HepG2 (cell line): ENCODE measurements around the gene ANO9. TPM values are rescaled to one million over a fixed set of nuclear protein-coding genes. Genes with fewer than 3 reads are reported as not detected.
"Not testable (repeated sequence)": the region's sequence is repeated elsewhere in the genome, so short reads cannot be mapped to it uniquely, and the experiment has no call there.

ENCODE experiments used
- ATAC-seq: fragments of 200-7000 bp; cut with Tn5 transposase; 3 replicates; pipeline ENCODE4 v1.9.1; 2020; ENCODE audit warnings: mild to moderate bottlenecking, moderate library complexity
- BruUV-seq: library from RNA; stranded (reverse); fragments of 400-500 nt; replicated peaks from 2 replicates; lab custom pipeline; 2021; lab: Mats Ljungman, UMichigan
- CTCF ChIA-PET: fragments of 300-600 bp; formaldehyde crosslinking; extraction: SDS; loops from one replicate; lab custom pipeline; 2021; ENCODE audit warnings: low total read pairs, inconsistent platforms, low intra/inter-chr PET ratio; lab: Yijun Ruan, JAX
- POLR2A ChIA-PET: fragments of 350-600 bp; sonication (Branson Sonifier 250); formaldehyde crosslinking; loops from one replicate; lab custom pipeline; 2020; ENCODE audit warnings: antibody characterized with exemption, inconsistent platforms; lab: Yijun Ruan, JAX
- DNase-seq: peaks from one replicate; pipeline ENCODE4 v3.0.0-alpha.2; 2015; ENCODE audit warnings: low spot score
- FAIRE-seq: peaks from 3 replicates; lab custom pipeline; 2011; peaks lifted over from hg19 to GRCh38; lab: Jason Lieb, UNC
- H2AFZ ChIP-seq: one replicate; pipeline ENCODE4 v1.6.1; 2011; ENCODE audit warnings: low read length, inconsistent platforms
- H3K27ac ChIP-seq: fragments of 300-600 bp; 3 replicates; pipeline ENCODE4 v1.8.0; 2011; ENCODE audit warnings: mixed run types, mild to moderate bottlenecking, mixed read lengths, low read length, inconsistent platforms; ENCODE audit not compliant: insufficient read depth; ENCODE audit errors: extremely low read length
- H3K27me3 ChIP-seq, 2 experiments: fragments of 200-600 bp in 1 of 2; 2 replicates in 1 of 2; 3 replicates in 1 of 2; pipeline versions ENCODE4 v1.6.0 to v1.8.0; 2011; ENCODE audit warnings: low read length in 2 of 2, mild to moderate bottlenecking in 2 of 2, moderate library complexity in 2 of 2, inconsistent platforms in 1 of 2; ENCODE audit not compliant: insufficient read depth in 2 of 2, control insufficient read depth in 1 of 2
- H3K36me3 ChIP-seq, 2 experiments: fragments of 200-600 bp in 1 of 2; replicated peaks in 1 of 2; 2 replicates in 1 of 2; 3 replicates in 1 of 2; pipeline versions ENCODE4 v1.5.1 to v1.8.0; 2011; ENCODE audit warnings: low read length in 2 of 2, inconsistent platforms in 1 of 2; ENCODE audit not compliant: insufficient read depth in 2 of 2, control insufficient read depth in 1 of 2
- H3K4me1 ChIP-seq: 2 replicates; pipeline ENCODE4 v1.5.1; 2012; ENCODE audit warnings: low read length, inconsistent platforms; ENCODE audit not compliant: insufficient read depth
- H3K4me2 ChIP-seq: 2 replicates; pipeline ENCODE4 v1.6.0; 2011; ENCODE audit warnings: low read depth, low read length, inconsistent platforms
- H3K4me3 ChIP-seq, 3 experiments: fragments of 200-600 bp in 1 of 3; sonication (generic), shearing (Covaris generic) in 1 of 3; replicated peaks in 1 of 3; 2 replicates each; pipeline ENCODE4 v1.5.1; 2011 to 2016; ENCODE audit warnings: low read length in 3 of 3, inconsistent platforms in 2 of 3, low read depth in 2 of 3, mild to moderate bottlenecking in 2 of 3, control low read depth in 1 of 3, mixed read lengths in 1 of 3; ENCODE audit not compliant: insufficient read depth in 1 of 3
- H3K79me2 ChIP-seq: one replicate; pipeline ENCODE4 v1.6.1; 2011; ENCODE audit warnings: low read length, inconsistent platforms; ENCODE audit not compliant: insufficient read depth
- H3K9ac ChIP-seq: 2 replicates; pipeline ENCODE4 v1.6.0; 2011; ENCODE audit warnings: mild to moderate bottlenecking, low read depth, low read length, inconsistent platforms; ENCODE audit not compliant: insufficient read depth
- H3K9me3 ChIP-seq: 2 replicates; pipeline ENCODE4 v1.5.1; 2012; ENCODE audit warnings: mild to moderate bottlenecking, low read length
- H4K20me1 ChIP-seq: 2 replicates; pipeline ENCODE4 v1.6.0; 2011; ENCODE audit warnings: inconsistent platforms, mild to moderate bottlenecking, low read length, moderate library complexity; ENCODE audit not compliant: insufficient read depth
- PHF20 ChIP-seq: sonication (generic); formaldehyde crosslinking; IDR thresholded peaks from 2 replicates; pipeline ENCODE4 v1.5.0; 2020; ENCODE audit warnings: mild to moderate bottlenecking, missing genetic modification reagents
- PITX1 ChIP-seq: sonication (generic); formaldehyde crosslinking; IDR thresholded peaks from 2 replicates; pipeline ENCODE4 v1.5.1; 2020; ENCODE audit warnings: mild to moderate bottlenecking, missing genetic modification reagents
- ZBTB40 ChIP-seq, 2 experiments: fragments of 450-650 bp in 1 of 2; sonication (generic) in 1 of 2; formaldehyde crosslinking in 1 of 2; IDR thresholded peaks; 2 replicates each; pipeline versions ENCODE4 v1.6.1 to v1.8.0; 2016 to 2022; ENCODE audit warnings: antibody characterized with exemption in 1 of 2, mild to moderate bottlenecking in 1 of 2, missing genetic modification reagents in 1 of 2
- ZFP36L1 ChIP-seq: sonication (generic); formaldehyde crosslinking; IDR thresholded peaks from 2 replicates; pipeline ENCODE4 v1.8.0; 2022; ENCODE audit warnings: mild to moderate bottlenecking, missing genetic modification reagents, moderate library complexity
- ZMYM3 ChIP-seq: sonication (generic); formaldehyde crosslinking; IDR thresholded peaks from 2 replicates; pipeline ENCODE4 v1.5.1; 2020; ENCODE audit warnings: mild to moderate bottlenecking, missing genetic modification reagents
- ZNF263 ChIP-seq: sonication (generic); formaldehyde crosslinking; IDR thresholded peaks from 2 replicates; pipeline ENCODE4 v1.4.0; 2020; ENCODE audit warnings: missing genetic modification reagents
- ZNF329 ChIP-seq: sonication (generic); formaldehyde crosslinking; IDR thresholded peaks from 2 replicates; pipeline ENCODE4 v1.9.0; 2021; ENCODE audit warnings: low read depth, mild to moderate bottlenecking, missing genetic modification reagents
- ZNF383 ChIP-seq: sonication (generic); formaldehyde crosslinking; IDR thresholded peaks from 2 replicates; pipeline ENCODE4 v1.4.0; 2020; ENCODE audit warnings: missing genetic modification reagents, mild to moderate bottlenecking, borderline replicate concordance
- ZNF564 ChIP-seq: sonication (generic); formaldehyde crosslinking; IDR thresholded peaks from 2 replicates; pipeline ENCODE4 v1.8.1; 2023; ENCODE audit warnings: mild to moderate bottlenecking, missing genetic modification reagents
- ZSCAN22 ChIP-seq: sonication (generic); formaldehyde crosslinking; IDR thresholded peaks from 2 replicates; pipeline ENCODE4 v1.4.0; 2020; ENCODE audit warnings: mild to moderate bottlenecking, missing genetic modification reagents
- WGBS: methylation state at CpG from one replicate; pipeline ENCODE4 v1.1.6; 2017; ENCODE audit warnings: low lambda C conversion rate; 5-methylcytosine and 5-hydroxymethylcytosine counted together
- in situ Hi-C: cut with HindIII; loops from 2 replicates; pipeline ENCODE4 v1.10.0; 2017; ENCODE audit warnings: low pct_unique_long_range_greater_than_20kb; ENCODE audit not compliant: extremely low pct_ligation_motif_present
- intact Hi-C: fragments of 100-400 bp; cut with micrococcal nuclease; formaldehyde crosslinking; loops from one replicate; pipeline ENCODE4 v1.10.0; 2022; ENCODE audit not compliant: unreplicated experiment
- polyA plus RNA-seq, 8 experiments: library from polyadenylated mRNA; depleted of rRNA in 3 of 8; stranded (reverse) in 7 of 8; unstranded in 1 of 8; fragments of >200 nt; fragmentation: Illumina TruSeq in 4 of 8; extraction: Trizol in 4 of 8; gene quantifications; 2 replicates each; pipeline versions ENCODE4 v1.2.1 to v1.2.3, GENCODE V29; 2011 to 2016; ENCODE audit warnings: low read depth in 4 of 8, missing spikeins in 1 of 8, mixed read lengths in 1 of 8; ENCODE audit not compliant: insufficient read depth in 1 of 8
- total RNA-seq, 5 experiments: library from RNA; depleted of rRNA; stranded (reverse); fragments of >200 nt; fragmentation: Illumina TruSeq; extraction: Trizol; gene quantifications; 2 replicates each; pipeline ENCODE4 v1.2.3, GENCODE V29; 2016; ENCODE audit warnings: low read depth in 1 of 5

ANO9 gene
- total and polyA plus RNA-seq, 2 of the 13 experiments (the other 11 are each of a cell fraction or from before 2014, with no cell fraction given) = 8.9 to 14.3 TPM

- CTCF ChIA-PET = interaction anchor here (1.1 kb wide), 1 partner anchor 49 kb away, joined by 5 read pairs; no protein-coding TSS in a partner anchor
Observed at GRCh38 chr11:469026-469683, 27.3 kb upstream of the ANO9 start.

GRCh38 chr11:468493-468892 lies 26.7 kb upstream of the ANO9 start:
- Histone ChIP-seq H3K36me3 (peaks cover 2 to 15% of the 10 kb centered on the region in 2 experiments), H3K27me3 (no peaks in the 10 kb centered on the region), H3K9ac (no peak overlapping the region), H3K9me3 (no peaks in the 10 kb centered on the region), H4K20me1 (no peaks in the 10 kb centered on the region), H3K79me2 (peaks cover 2% of the 10 kb centered on the region), H3K4me1 (peaks cover 19% of the 10 kb centered on the region), H3K4me3 (no peak overlapping the region), H3K4me2 (no peak overlapping the region), H3K27ac (no peak overlapping the region), H2AFZ (no peak overlapping the region)
- POLR2A ChIA-PET = no interaction called here
- WGBS = 98% methylated on average over 6 of the region's 6 CpGs
- ATAC-seq (no peak), DNase-seq (no peak), FAIRE-seq (no peak)
- no TSS peak for BruUV-seq
- CTCF ChIA-PET = no interaction called here
- intact Hi-C loops = no loop called here
- in situ Hi-C loops = no loop called here
- TF ChIP-seq ZBTB40 (IDR thresholded peaks at IDR 0.05) (peak; percentile 70), ZBTB40 (CRISPR knock-in tag; IDR thresholded peaks at IDR 0.05) (peak; percentile 97), ZFP36L1 (CRISPR knock-in tag) (no peak)

More at GRCh38 chr11:469026-469683, 27.3 kb upstream of the ANO9 start:
- ATAC-seq, FAIRE-seq, BruUV-seq, H4K20me1 ChIP-seq, H3K27me3 ChIP-seq, H2AFZ ChIP-seq, H3K79me2 ChIP-seq, H3K9me3 ChIP-seq, intact Hi-C loops, in situ Hi-C loops, DNase-seq: not testable (repeated sequence)
- TF ChIP-seq ZNF263 (peak; percentile 72), ZSCAN22 (peak; percentile 98), PHF20 (CRISPR knock-in tag) (peak; percentile 44), ZNF383 (CRISPR knock-in tag) (0 out of 2 replicates have a peak, but pooled peaks have one; percentile 5), ZMYM3 (CRISPR knock-in tag) (0 out of 2 replicates have a peak, but pooled peaks have one; percentile 22), PITX1 (CRISPR knock-in tag) (peak; percentile 47; the same call in 1 of the 2 replicates), ZNF329 (0 out of 2 replicates have a peak, but pooled peaks have one; percentile 69), ZNF564 (CRISPR knock-in tag) (0 out of 2 replicates have a peak, but pooled peaks have one; percentile 38)
- Histone ChIP-seq H3K4me2 (peak overlapping the region; percentile 100), H3K9ac (peak overlapping the region; percentile 83), H3K36me3 (peaks cover 2 to 12% of the 10 kb centered on the region in 2 experiments), H3K4me1 (peaks cover 19% of the 10 kb centered on the region), H3K4me3 (peak overlapping the region; percentile 32 to 71 (median 43)), H3K27ac (peak overlapping the region; percentile 90)
- POLR2A ChIA-PET = interaction anchor here (0.8 to 1.4 kb wide), 11 partner anchors 8 to 350 kb away, joined by 3 to 10 read pairs (median 4); partner anchors contain the start of genes PNPLA2, PTDSS2 and RNH1
- 41% methylated on average over 19 of the region's 19 CpGs for WGBS
